Stomach smooth muscle (tissue), 2 donors: ENCODE results near the gene MDN1.

Experiments
- H3K27ac ChIP-seq: one replicate; pipeline ENCODE4 v1.7.0; 2013; ENCODE audit warnings: mild to moderate bottlenecking, low read length, inconsistent platforms
- H3K27me3 ChIP-seq, 2 donors: one replicate each; pipeline ENCODE4 v1.7.0; 2013; ENCODE audit warnings: low read length in 2 of 2; ENCODE audit not compliant: insufficient read depth in 2 of 2, control insufficient read depth in 1 of 2
- H3K36me3 ChIP-seq, 2 donors: one replicate each; pipeline ENCODE4 v1.7.0; 2013; ENCODE audit warnings: low read length in 2 of 2; ENCODE audit not compliant: control insufficient read depth in 2 of 2, insufficient read depth in 2 of 2
- H3K4me1 ChIP-seq: one replicate; pipeline ENCODE4 v1.7.0; 2013; ENCODE audit warnings: low read length; ENCODE audit not compliant: control insufficient read depth, insufficient read depth
- H3K4me3 ChIP-seq, 2 donors: one replicate each; pipeline ENCODE4 v1.7.0; 2013; ENCODE audit warnings: low read length in 2 of 2
- H3K9ac ChIP-seq, 2 donors: one replicate each; pipeline ENCODE4 v1.7.0; 2013; ENCODE audit warnings: low read length in 2 of 2, mild to moderate bottlenecking in 1 of 2
- H3K9me3 ChIP-seq, 2 donors: one replicate each; pipeline ENCODE4 v1.7.0; 2013; ENCODE audit warnings: low read length in 2 of 2; ENCODE audit not compliant: control insufficient read depth in 2 of 2
- donor health status: healthy.
- donor health status: Pancreatic carcinoma.

The MDN1 gene

GRCh38 chr6:89680150-89680549, 139.4 kb downstream of the MDN1 start:
- peaks cover 58 to 59% of the 10 kb centered on the region in 2 donors for H3K36me3 ChIP-seq
- no peak overlapping the region for H3K4me3 ChIP-seq
- H3K9me3 ChIP-seq, result no peaks in the 10 kb centered on the region
- peaks cover 3% of the 10 kb centered on the region for H3K4me1 ChIP-seq
- H3K9ac ChIP-seq, result no peak overlapping the region
- no peaks in the 10 kb centered on the region for H3K27me3 ChIP-seq
- H3K27ac ChIP-seq, result no peak overlapping the region

DNA sequence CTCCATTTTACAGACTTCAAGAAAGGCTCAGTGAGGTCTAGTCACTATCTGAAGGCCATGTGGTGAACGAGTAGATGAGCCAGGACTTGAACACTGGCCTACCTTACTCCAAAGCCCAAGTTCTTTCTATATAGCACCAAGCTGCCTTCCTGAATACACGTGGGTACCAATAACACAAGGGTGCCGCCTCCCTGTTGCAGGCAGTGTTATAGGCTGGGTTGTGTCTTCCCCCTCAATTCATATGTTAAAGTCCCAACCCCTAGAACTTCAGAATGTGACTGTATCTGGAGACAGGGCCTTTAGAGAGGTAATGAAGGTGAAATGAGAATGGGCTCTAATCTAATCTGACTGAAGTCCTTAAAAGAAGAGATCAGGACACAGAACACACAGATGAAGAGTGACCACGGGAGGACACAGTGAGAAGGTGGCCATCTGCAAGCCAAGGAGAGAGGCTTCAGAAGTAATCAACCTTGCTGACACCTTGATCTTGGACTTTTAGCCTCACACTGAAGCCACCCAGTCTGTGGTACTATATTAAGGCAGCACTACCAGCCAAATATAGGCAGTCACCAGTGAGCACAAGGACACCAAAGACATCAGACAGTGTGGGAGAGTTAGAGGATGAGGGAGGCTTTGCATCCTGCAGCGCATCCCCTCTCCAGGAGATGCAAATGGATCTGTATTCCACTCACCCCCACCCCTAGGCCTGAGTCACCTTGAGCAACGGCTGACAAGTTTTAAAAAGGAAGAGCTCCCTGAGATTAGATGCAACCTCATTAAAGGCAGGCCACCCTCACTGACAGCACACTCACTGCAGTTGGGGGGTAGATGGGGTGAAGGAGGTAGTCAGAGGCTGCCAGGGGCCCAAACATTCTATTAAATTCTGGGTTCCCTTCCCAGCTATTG, 140.1 kb downstream of the MDN1 start:
- Histone ChIP-seq H3K4me3 (no peak overlapping the region), H3K9ac (no peak overlapping the region), H3K36me3 (peaks cover 58 to 62% of the 10 kb centered on the region in 2 donors), H3K27me3 (no peaks in the 10 kb centered on the region), H3K4me1 (peaks cover 3% of the 10 kb centered on the region), H3K9me3 (no peaks in the 10 kb centered on the region), H3K27ac (no peak overlapping the region)

DNA sequence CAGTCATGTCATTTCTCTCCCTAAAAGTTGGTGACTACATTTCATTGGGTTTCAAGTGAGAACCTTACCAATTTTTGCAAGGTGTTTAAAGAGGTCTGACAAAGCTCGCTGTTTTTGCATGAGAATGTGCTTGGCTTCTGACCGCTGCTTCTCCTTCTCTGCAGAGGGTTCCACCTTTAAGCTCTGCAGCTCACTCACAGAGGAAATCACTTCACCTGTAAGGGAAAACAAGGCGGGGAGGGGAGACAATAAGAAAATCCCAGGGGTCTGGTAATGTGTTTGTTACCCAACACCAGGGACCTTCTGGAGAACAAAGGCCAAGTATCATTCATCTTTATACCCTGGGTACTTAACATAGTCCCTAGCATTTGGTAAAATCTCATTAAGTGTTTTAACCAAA, 141.1 kb downstream of the MDN1 start:
- no peaks in the 10 kb centered on the region for H3K27me3 ChIP-seq
- H3K4me3 ChIP-seq, result no peak overlapping the region
- H3K9ac ChIP-seq, result no peak overlapping the region
- H3K4me1 ChIP-seq, result peaks cover 3% of the 10 kb centered on the region
- no peak overlapping the region for H3K27ac ChIP-seq
- H3K36me3 ChIP-seq, result peaks cover 61 to 66% of the 10 kb centered on the region in 2 donors
- no peaks in the 10 kb centered on the region for H3K9me3 ChIP-seq

DNA sequence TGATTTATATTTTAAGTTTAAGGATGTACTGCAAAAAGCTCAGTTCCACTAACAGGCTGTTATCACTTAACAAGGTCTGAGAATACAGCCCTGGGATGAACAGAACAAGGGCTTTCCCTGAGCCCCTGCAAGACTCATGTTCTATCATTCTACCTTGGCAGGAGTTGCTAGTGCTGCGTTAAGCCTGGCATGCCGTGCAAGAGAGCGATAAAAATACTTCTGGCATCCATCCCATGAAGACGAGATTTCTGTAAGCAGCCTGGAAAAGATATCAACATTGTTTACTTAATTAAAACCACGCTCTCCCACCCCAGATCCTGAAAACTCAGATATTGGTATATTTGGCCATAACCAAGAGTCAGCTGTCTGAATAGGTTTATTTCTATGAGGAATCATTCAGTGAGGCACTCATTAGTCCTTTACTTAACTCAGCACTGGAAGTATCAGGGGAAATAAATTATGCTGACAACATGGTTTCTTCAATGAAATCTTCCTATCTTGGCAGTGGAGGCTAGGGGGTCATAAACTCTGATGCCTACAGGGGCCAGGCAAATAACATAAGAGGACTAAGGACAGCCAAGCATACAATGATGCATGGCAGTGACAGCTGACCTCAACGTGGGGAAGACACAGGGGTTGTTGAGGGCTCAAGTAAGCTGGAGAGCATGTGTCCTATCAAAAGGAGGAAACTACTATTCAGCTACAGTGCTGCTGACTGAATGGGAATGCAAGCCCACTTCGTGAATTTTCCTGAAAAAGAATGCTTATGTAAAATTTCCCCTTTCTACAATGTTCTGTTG, 143.4 kb downstream of the MDN1 start:
- H3K4me3 ChIP-seq, result no peak overlapping the region
- no peak overlapping the region for H3K27ac ChIP-seq
- no peaks in the 10 kb centered on the region for H3K27me3 ChIP-seq
- H3K9me3 ChIP-seq, result no peaks in the 10 kb centered on the region
- H3K9ac ChIP-seq, result no peak overlapping the region
- H3K4me1 ChIP-seq, result peaks cover 3% of the 10 kb centered on the region
- H3K36me3 ChIP-seq, result peaks cover 68 to 69% of the 10 kb centered on the region in 2 donors

- Histone ChIP-seq H3K36me3 (peaks cover 45 to 50% of the 10 kb centered on the region in 2 donors), H3K9ac (no peak overlapping the region), H3K27ac (no peak overlapping the region)
These were observed 148.5 kb downstream of the MDN1 start for GRCh38 chr6:89670935-89671565.

DNA sequence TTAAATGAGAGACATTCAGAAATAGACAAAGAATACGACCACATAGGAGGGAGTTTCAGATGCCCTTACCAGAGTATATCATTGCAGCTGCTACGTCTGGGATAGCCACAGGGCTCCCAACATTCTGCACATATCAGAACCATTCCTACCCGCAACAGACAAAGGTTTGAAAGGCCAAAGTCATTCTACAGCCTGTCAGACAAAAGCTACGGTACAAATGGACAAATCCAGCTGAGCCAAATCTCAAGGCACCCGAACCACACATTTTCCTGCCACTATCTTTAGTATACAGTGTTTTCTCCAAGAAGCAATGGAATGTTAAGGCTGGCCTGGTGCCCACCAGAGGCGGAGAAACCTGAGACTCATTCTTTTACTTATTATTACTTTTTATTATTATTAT, 150.6 kb downstream of the MDN1 start:
- Histone ChIP-seq H3K4me1 (no peaks in the 10 kb centered on the region), H3K27me3 (no peaks in the 10 kb centered on the region), H3K9me3 (no peaks in the 10 kb centered on the region), H3K9ac (no peak overlapping the region), H3K4me3 (no peak overlapping the region), H3K36me3 (peaks cover 25 to 35% of the 10 kb centered on the region in 2 donors), H3K27ac (no peak overlapping the region)

More at GRCh38 chr6:89670935-89671565, 148.5 kb downstream of the MDN1 start:
- Histone ChIP-seq H3K4me3 (no peak overlapping the region), H3K27me3 (no peaks in the 10 kb centered on the region), H3K4me1 (peaks cover 3% of the 10 kb centered on the region), H3K9me3 (no peaks in the 10 kb centered on the region)

GRCh38 chr6:89667872-89668556, 151.6 kb downstream of the MDN1 start:
- H3K9ac ChIP-seq, result no peak overlapping the region
- no peak overlapping the region for H3K4me3 ChIP-seq
- H3K9me3 ChIP-seq, result no peaks in the 10 kb centered on the region
- H3K36me3 ChIP-seq, result peaks cover 19 to 32% of the 10 kb centered on the region in 2 donors
- no peaks in the 10 kb centered on the region for H3K27me3 ChIP-seq
- no peak overlapping the region for H3K27ac ChIP-seq
- H3K4me1 ChIP-seq, result no peaks in the 10 kb centered on the region

- Histone ChIP-seq H3K4me1 (no peaks in the 10 kb centered on the region), H3K27ac (no peak overlapping the region), H3K36me3 (peaks cover 31 to 42% of the 10 kb centered on the region in 2 donors), H3K27me3 (no peaks in the 10 kb centered on the region), H3K9ac (no peak overlapping the region), H3K4me3 (no peak overlapping the region), H3K9me3 (no peaks in the 10 kb centered on the region)
These were observed 156.9 kb downstream of the MDN1 start for GRCh38 chr6:89662659-89663223.

DNA sequence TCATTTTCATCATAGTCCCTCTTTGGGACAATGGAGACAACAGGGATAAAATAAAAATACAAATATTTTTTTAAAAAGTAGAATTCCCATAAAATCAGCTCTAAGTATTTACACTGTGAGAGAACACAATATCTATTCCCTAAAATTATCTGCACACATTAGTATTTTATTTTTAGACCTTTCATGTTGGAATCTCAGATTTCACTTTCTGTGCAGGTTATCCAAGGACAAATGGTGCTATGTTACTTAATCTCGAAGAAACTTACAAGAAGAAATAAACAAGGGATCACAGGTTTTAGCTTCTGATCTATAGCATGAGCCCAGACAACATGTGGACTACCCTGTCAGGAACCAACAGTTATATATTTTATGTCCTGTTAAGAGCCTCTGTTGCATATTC, 158.0 kb downstream of the MDN1 start:
- no peaks in the 10 kb centered on the region for H3K27me3 ChIP-seq
- peaks cover 36 to 52% of the 10 kb centered on the region in 2 donors for H3K36me3 ChIP-seq
- no peaks in the 10 kb centered on the region for H3K4me1 ChIP-seq
- H3K9ac ChIP-seq, result no peak overlapping the region
- no peak overlapping the region for H3K27ac ChIP-seq
- no peak overlapping the region for H3K4me3 ChIP-seq
- H3K9me3 ChIP-seq, result no peaks in the 10 kb centered on the region

GRCh38 chr6:89660981-89661380, 158.6 kb downstream of the MDN1 start:
- peaks cover 42 to 54% of the 10 kb centered on the region in 2 donors for H3K36me3 ChIP-seq
- no peaks in the 10 kb centered on the region for H3K9me3 ChIP-seq
- H3K27ac ChIP-seq, result no peak overlapping the region
- H3K4me1 ChIP-seq, result no peaks in the 10 kb centered on the region
- no peak overlapping the region for H3K9ac ChIP-seq
- H3K4me3 ChIP-seq, result no peak overlapping the region
- no peaks in the 10 kb centered on the region for H3K27me3 ChIP-seq
